Embryonic facial prominence (tissue), 1 donor: ENCODE measurements around the gene SART3.
"Not testable (repeated sequence)": the region's sequence is repeated elsewhere in the genome, so short reads cannot be mapped to it uniquely, and the experiment has no call there.

ENCODE experiments used
- DNase-seq: peaks from one replicate; pipeline ENCODE4 v3.0.0-alpha.2; 2016; ENCODE audit errors: extremely low spot score

The SART3 gene

GRCh38 chr12:108487029-108487428, 73.9 kb downstream of the SART3 start:
- DNase-seq, result not testable (repeated sequence)

GRCh38 chr12:108485371-108485770, 75.6 kb downstream of the SART3 start:
- not testable (repeated sequence) for DNase-seq

GRCh38 chr12:108484845-108485244, 76.1 kb downstream of the SART3 start:
- no peak for DNase-seq

GRCh38 chr12:108484431-108484830, 76.5 kb downstream of the SART3 start:
- no peak for DNase-seq

GRCh38 chr12:108483213-108484059, 77.5 kb downstream of the SART3 start:
- no peak for DNase-seq

- no peak for DNase-seq
Observed at GRCh38 chr12:108482717-108483212, 78.2 kb downstream of the SART3 start.

GRCh38 chr12:108479364-108480070, 81.5 kb downstream of the SART3 start:
- no peak for DNase-seq

GRCh38 chr12:108478611-108479206, 82.3 kb downstream of the SART3 start:
- no peak for DNase-seq

GRCh38 chr12:108477881-108478259, 83.1 kb downstream of the SART3 start:
- no peak for DNase-seq

GRCh38 chr12:108477055-108477880, 83.7 kb downstream of the SART3 start:
- DNase-seq, result no peak

GRCh38 chr12:108475396-108475795, 85.6 kb downstream of the SART3 start:
- no peak for DNase-seq

GRCh38 chr12:108473400-108474055, 87.4 kb downstream of the SART3 start:
- DNase-seq, result no peak
